HEK293 (cell line): ENCODE measurements around the gene UBL4A.

Source experiments
- CTCF ChIA-PET: fragments of 350-600 bp; formaldehyde crosslinking; extraction: SDS; loops from one replicate; lab custom pipeline; 2021; ENCODE audit warnings: antibody characterized with exemption; lab: Yijun Ruan, JAX
- POLR2A ChIA-PET: fragments of 300-600 bp; formaldehyde crosslinking; extraction: SDS; loops from one replicate; lab custom pipeline; 2020; ENCODE audit warnings: antibody characterized with exemption, inconsistent platforms; lab: Yijun Ruan, JAX
- H3K27ac ChIP-seq: fragments of 200-500 bp; sonication (Bioruptor generic); 2 replicates; pipeline ENCODE4 v1.5.1; 2014; ENCODE audit warnings: low read depth, low read length, control low read depth, inconsistent platforms; ENCODE audit errors: extremely low read depth
- H3K36me3 ChIP-seq, 2 experiments: fragments of 200-500 bp in 1 of 2; sonication (Bioruptor generic) in 1 of 2; 1 replicate in 1 of 2; 2 replicates in 1 of 2; pipeline ENCODE4 v1.5.1; 2014 to 2017; ENCODE audit warnings: inconsistent platforms in 2 of 2, low read length in 2 of 2; ENCODE audit not compliant: control insufficient read depth in 2 of 2, insufficient read depth in 1 of 2
- H3K4me1 ChIP-seq: fragments of 200-500 bp; sonication (Bioruptor generic); 2 replicates; pipeline ENCODE4 v1.5.1; 2014; ENCODE audit warnings: mild to moderate bottlenecking, low read length, inconsistent platforms; ENCODE audit not compliant: control insufficient read depth, insufficient read depth
- H3K4me3 ChIP-seq: 2 replicates; pipeline ENCODE4 v1.5.1; 2011; ENCODE audit warnings: low read depth, mild to moderate bottlenecking, control low read depth, low read length, moderate library complexity
- H3K9me3 ChIP-seq: fragments of 200-500 bp; sonication (Bioruptor generic); 2 replicates; pipeline ENCODE4 v1.5.1; 2014; ENCODE audit warnings: low read depth, low read length, inconsistent platforms; ENCODE audit not compliant: control insufficient read depth, insufficient read depth
- EGR2 ChIP-seq: fragments of 450-650 bp; formaldehyde crosslinking; IDR thresholded peaks from 2 replicates; pipeline ENCODE4 v1.5.1; 2016; ENCODE audit warnings: low read depth, missing biosample characterization, missing genetic modification characterization
- HOXD13 ChIP-seq: sonication (generic); formaldehyde crosslinking; IDR thresholded peaks from 2 replicates; pipeline ENCODE4 v1.8.0; 2022; ENCODE audit warnings: missing genetic modification reagents, borderline replicate concordance
- KLF10 ChIP-seq: fragments of 450-650 bp; IDR thresholded peaks from 2 replicates; pipeline ENCODE4 v1.5.1; 2018; ENCODE audit warnings: missing biosample characterization, mild to moderate bottlenecking, missing genetic modification characterization
- SALL2 ChIP-seq: fragments of 450-650 bp; formaldehyde crosslinking; IDR thresholded peaks from 2 replicates; pipeline ENCODE4 v1.5.0; 2017; ENCODE audit warnings: missing biosample characterization, mild to moderate bottlenecking, missing genetic modification characterization, borderline replicate concordance
- ZNF121 ChIP-seq: fragments of 450-650 bp; formaldehyde crosslinking; IDR thresholded peaks from 2 replicates; pipeline ENCODE4 v1.5.1; 2016; ENCODE audit warnings: missing biosample characterization, missing genetic modification characterization
- ZNF155 ChIP-seq: fragments of 450-650 bp; formaldehyde crosslinking; IDR thresholded peaks from 2 replicates; pipeline ENCODE4 v1.5.1; 2016; ENCODE audit warnings: missing biosample characterization, missing genetic modification characterization
- ZNF248 ChIP-seq: fragments of 450-650 bp; formaldehyde crosslinking; IDR thresholded peaks from 2 replicates; pipeline ENCODE4 v1.5.1; 2017; ENCODE audit warnings: missing biosample characterization, missing genetic modification characterization
- TF ChIP-seq, protein P1 (sequence below): fragments of 450-650 bp; formaldehyde crosslinking; IDR thresholded peaks from 2 replicates; pipeline ENCODE4 v1.5.1; 2017; ENCODE audit warnings: missing biosample characterization, missing genetic modification characterization
- TF ChIP-seq, protein P2 (sequence below): fragments of 450-650 bp; formaldehyde crosslinking; IDR thresholded peaks from 2 replicates; pipeline ENCODE4 v1.5.1; 2017; ENCODE audit warnings: missing biosample characterization, missing genetic modification characterization
- TF ChIP-seq, protein P3 (sequence below): fragments of 450-650 bp; formaldehyde crosslinking; conservative IDR thresholded peaks from 2 replicates; pipeline ENCODE4 v1.5.1; 2016; ENCODE audit warnings: low read depth, missing biosample characterization, missing genetic modification characterization
- TF ChIP-seq, protein P4 (sequence below): fragments of 450-650 bp; formaldehyde crosslinking; IDR thresholded peaks from 2 replicates; pipeline ENCODE4 v1.5.1; 2016; ENCODE audit warnings: missing biosample characterization, missing genetic modification characterization
- TF ChIP-seq, protein P5 (sequence below): fragments of 450-650 bp; formaldehyde crosslinking; IDR thresholded peaks from 2 replicates; pipeline ENCODE4 v1.5.1; 2016; ENCODE audit warnings: missing biosample characterization, missing genetic modification characterization

Gene UBL4A

DNA sequence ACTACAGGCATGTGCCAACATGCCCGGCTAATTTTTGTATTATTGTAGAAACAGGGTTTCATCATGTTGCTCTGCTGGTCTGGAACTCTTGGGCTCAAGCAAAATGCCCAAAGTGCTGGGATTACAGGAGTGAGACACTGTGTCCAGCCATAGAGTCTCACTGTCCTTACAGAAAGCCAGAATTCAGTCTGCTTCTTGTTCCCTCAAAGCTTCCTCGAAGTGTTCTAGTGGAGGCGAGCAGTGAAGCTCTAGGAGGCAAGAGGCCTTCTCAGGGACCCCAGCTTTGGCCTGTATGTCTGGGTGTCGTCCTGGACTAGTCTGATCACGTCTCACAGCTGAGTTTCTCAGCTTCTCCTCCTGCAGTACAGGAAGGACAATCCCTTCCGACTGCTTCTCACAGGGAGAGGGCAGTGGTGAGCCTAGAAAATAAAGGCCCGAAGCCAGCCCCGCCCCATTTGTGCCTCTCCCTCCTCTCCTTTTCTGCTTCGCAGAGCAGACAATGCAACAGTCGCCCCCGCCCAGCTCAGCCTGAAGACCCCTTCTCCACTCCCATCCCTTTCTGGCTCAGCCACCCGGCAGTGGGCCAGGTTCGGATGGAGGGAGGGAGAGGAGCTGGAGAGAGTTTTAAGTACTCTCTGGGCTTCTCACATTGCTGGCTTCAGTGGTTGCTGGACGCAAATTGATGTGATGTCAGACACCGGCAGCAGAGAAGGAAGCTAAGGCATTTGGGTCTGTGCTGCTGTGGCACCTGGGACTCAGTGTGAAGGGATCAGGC lies 40.7 kb upstream of the UBL4A start (continued):
- TF ChIP-seq, protein P1, sequence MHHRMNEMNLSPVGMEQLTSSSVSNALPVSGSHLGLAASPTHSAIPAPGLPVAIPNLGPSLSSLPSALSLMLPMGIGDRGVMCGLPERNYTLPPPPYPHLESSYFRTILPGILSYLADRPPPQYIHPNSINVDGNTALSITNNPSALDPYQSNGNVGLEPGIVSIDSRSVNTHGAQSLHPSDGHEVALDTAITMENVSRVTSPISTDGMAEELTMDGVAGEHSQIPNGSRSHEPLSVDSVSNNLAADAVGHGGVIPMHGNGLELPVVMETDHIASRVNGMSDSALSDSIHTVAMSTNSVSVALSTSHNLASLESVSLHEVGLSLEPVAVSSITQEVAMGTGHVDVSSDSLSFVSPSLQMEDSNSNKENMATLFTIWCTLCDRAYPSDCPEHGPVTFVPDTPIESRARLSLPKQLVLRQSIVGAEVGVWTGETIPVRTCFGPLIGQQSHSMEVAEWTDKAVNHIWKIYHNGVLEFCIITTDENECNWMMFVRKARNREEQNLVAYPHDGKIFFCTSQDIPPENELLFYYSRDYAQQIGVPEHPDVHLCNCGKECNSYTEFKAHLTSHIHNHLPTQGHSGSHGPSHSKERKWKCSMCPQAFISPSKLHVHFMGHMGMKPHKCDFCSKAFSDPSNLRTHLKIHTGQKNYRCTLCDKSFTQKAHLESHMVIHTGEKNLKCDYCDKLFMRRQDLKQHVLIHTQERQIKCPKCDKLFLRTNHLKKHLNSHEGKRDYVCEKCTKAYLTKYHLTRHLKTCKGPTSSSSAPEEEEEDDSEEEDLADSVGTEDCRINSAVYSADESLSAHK (tag by site-specific recombination) = peak; percentile 62; the same call in 1 of the 2 replicates
- TF ChIP-seq, protein P2, sequence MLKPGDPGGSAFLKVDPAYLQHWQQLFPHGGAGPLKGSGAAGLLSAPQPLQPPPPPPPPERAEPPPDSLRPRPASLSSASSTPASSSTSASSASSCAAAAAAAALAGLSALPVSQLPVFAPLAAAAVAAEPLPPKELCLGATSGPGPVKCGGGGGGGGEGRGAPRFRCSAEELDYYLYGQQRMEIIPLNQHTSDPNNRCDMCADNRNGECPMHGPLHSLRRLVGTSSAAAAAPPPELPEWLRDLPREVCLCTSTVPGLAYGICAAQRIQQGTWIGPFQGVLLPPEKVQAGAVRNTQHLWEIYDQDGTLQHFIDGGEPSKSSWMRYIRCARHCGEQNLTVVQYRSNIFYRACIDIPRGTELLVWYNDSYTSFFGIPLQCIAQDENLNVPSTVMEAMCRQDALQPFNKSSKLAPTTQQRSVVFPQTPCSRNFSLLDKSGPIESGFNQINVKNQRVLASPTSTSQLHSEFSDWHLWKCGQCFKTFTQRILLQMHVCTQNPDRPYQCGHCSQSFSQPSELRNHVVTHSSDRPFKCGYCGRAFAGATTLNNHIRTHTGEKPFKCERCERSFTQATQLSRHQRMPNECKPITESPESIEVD (tag by site-specific recombination) = no peak
- TF ChIP-seq KLF10 (no peak), ZNF248 (tag by site-specific recombination) (no peak), EGR2 (tag by site-specific recombination) (no peak), HOXD13 (CRISPR knock-in tag) (no peak), SALL2 (no peak)
- TF ChIP-seq, protein P3, sequence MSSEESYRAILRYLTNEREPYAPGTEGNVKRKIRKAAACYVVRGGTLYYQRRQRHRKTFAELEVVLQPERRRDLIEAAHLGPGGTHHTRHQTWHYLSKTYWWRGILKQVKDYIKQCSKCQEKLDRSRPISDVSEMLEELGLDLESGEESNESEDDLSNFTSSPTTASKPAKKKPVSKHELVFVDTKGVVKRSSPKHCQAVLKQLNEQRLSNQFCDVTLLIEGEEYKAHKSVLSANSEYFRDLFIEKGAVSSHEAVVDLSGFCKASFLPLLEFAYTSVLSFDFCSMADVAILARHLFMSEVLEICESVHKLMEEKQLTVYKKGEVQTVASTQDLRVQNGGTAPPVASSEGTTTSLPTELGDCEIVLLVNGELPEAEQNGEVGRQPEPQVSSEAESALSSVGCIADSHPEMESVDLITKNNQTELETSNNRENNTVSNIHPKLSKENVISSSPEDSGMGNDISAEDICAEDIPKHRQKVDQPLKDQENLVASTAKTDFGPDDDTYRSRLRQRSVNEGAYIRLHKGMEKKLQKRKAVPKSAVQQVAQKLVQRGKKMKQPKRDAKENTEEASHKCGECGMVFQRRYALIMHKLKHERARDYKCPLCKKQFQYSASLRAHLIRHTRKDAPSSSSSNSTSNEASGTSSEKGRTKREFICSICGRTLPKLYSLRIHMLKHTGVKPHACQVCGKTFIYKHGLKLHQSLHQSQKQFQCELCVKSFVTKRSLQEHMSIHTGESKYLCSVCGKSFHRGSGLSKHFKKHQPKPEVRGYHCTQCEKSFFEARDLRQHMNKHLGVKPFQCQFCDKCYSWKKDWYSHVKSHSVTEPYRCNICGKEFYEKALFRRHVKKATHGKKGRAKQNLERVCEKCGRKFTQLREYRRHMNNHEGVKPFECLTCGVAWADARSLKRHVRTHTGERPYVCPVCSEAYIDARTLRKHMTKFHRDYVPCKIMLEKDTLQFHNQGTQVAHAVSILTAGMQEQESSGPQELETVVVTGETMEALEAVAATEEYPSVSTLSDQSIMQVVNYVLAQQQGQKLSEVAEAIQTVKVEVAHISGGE (tag by site-specific recombination) = no peak
- TF ChIP-seq, protein P4, sequence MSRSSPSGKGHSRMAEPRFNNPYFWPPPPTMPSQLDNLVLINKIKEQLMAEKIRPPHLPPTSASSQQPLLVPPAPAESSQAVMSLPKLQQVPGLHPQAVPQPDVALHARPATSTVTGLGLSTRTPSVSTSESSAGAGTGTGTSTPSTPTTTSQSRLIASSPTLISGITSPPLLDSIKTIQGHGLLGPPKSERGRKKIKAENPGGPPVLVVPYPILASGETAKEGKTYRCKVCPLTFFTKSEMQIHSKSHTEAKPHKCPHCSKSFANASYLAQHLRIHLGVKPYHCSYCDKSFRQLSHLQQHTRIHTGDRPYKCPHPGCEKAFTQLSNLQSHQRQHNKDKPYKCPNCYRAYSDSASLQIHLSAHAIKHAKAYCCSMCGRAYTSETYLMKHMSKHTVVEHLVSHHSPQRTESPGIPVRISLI (tag by site-specific recombination) = no peak
- TF ChIP-seq, protein P5, sequence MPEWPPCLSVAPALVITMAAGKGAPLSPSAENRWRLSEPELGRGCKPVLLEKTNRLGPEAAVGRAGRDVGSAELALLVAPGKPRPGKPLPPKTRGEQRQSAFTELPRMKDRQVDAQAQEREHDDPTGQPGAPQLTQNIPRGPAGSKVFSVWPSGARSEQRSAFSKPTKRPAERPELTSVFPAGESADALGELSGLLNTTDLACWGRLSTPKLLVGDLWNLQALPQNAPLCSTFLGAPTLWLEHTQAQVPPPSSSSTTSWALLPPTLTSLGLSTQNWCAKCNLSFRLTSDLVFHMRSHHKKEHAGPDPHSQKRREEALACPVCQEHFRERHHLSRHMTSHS = no peak

DNA sequence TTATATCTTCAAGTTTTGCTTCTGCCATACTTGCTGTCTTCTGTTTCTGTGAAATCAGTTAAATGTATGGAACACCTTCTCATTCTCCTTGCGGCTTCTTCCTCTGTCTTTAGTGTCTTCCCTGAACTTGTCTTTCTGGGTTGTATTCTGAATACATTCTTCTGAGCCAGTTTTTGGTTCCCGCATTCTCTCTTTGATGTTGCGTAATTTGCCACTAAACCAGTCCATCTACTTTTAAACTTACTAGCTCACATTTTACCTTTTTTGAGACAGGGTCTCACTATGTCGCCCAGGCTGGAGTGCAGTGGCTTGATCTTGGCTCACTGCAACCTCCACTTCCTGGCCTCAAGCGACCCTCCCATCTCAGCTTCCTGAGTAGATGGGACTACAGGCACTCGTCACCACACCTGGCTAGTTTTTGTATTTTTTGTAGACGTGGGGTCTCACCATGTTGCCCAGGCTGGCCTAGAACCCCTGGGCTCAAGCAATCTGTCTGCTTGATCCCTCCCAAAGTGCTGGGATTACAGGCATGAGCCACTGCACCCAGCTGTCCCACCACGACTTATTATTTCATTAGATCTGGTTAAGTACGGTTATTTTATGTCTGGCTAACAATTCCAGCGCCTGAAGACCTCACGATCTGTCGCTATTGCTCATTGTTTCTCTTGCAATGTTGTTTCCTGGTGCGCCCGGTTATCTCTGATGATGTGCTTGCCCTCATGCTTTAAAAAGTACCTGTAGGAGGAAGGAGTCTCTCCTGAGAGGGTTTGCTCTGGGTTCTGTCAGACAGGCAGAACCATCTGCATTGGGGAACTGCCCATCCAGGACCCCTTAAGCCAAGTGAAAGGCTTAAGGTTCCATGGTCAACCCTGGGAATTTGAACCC lies 39.4 kb upstream of the UBL4A start:
- CTCF ChIA-PET = interaction anchor here (0.9 to 1.2 kb wide), 3 partner anchors 9 to 36 kb away, joined by 4 to 8 read pairs (median 5); partner anchors contain the start of gene SLC10A3
- POLR2A ChIA-PET = interaction anchor here (1.7 kb wide), 1 partner anchor 35 kb away, joined by 15 read pairs; the partner anchor contains the start of gene SLC10A3
- H3K9me3 ChIP-seq = no peaks in the 10 kb centered on the region
- H3K4me1 ChIP-seq = 0 out of 2 replicates have a peak, but pooled peaks cover 2% of the 10 kb centered on the region
- no peak overlapping the region for H3K27ac ChIP-seq
- TF ChIP-seq ZNF121 (tag by site-specific recombination) (peak; percentile 86), ZNF155 (tag by site-specific recombination) (no peak)
- TF ChIP-seq, all 188 proteins: peak for 1
- no peak overlapping the region for H3K4me3 ChIP-seq
- H3K36me3 ChIP-seq = peaks cover 0 to 7% of the 10 kb centered on the region in 2 experiments; a peak in 1 of 3 replicates
